Neural progenitor cell (in vitro differentiated cells): ENCODE results near the gene MRPS14. TPM values are rescaled to one million over a fixed set of nuclear protein-coding genes. Genes with fewer than 3 reads are reported as not detected.

Experiments
- DNase-seq: peaks from one replicate; pipeline ENCODE4 v3.0.0-alpha.2; 2016; ENCODE audit warnings: low spot score
- H2AFZ ChIP-seq: fragments of 200-600 bp; sonication (generic); replicated peaks from 2 replicates; pipeline ENCODE4 v1.6.1; 2016; ENCODE audit warnings: antibody characterized with exemption
- H3F3A ChIP-seq: fragments of 200-600 bp; sonication (generic); 2 replicates; pipeline ENCODE4 v1.6.1; 2016; ENCODE audit warnings: antibody characterized with exemption, low read depth
- H3K27ac ChIP-seq: fragments of 200-600 bp; sonication (generic); 2 replicates; pipeline ENCODE4 v1.5.1; 2016; ENCODE audit warnings: mild to moderate bottlenecking
- H3K27me3 ChIP-seq: fragments of 200-600 bp; sonication (generic); 2 replicates; pipeline ENCODE4 v1.6.1; 2016; ENCODE audit warnings: mild to moderate bottlenecking, moderate library complexity
- H3K36me3 ChIP-seq: fragments of 200-600 bp; sonication (generic); 2 replicates; pipeline ENCODE4 v1.5.1; 2016
- H3K4me1 ChIP-seq: fragments of 200-600 bp; sonication (generic); 2 replicates; pipeline ENCODE4 v1.6.1; 2016; ENCODE audit warnings: mixed run types
- H3K4me2 ChIP-seq: fragments of 200-600 bp; sonication (generic); 2 replicates; pipeline ENCODE4 v1.6.1; 2016
- H3K4me3 ChIP-seq: fragments of 200-600 bp; sonication (generic); 2 replicates; pipeline ENCODE4 v1.5.1; 2016
- H3K79me2 ChIP-seq: fragments of 200-600 bp; sonication (generic); 2 replicates; pipeline ENCODE4 v1.6.1; 2016; ENCODE audit warnings: low read depth
- H3K9ac ChIP-seq: fragments of 200-600 bp; sonication (generic); 2 replicates; pipeline ENCODE4 v1.6.1; 2016
- H3K9me3 ChIP-seq: fragments of 200-600 bp; sonication (generic); 2 replicates; pipeline ENCODE4 v1.5.1; 2016; ENCODE audit warnings: low read depth
- H4K20me1 ChIP-seq: fragments of 200-600 bp; sonication (generic); 2 replicates; pipeline ENCODE4 v1.6.1; 2016; ENCODE audit warnings: low read depth
- H3K27ac Mint-ChIP-seq: 3 replicates; pipeline ENCODE4 v1.8.0; 2021; ENCODE audit warnings: mixed read lengths
- H3K27me3 Mint-ChIP-seq: 2 replicates; pipeline ENCODE4 v1.8.0; 2022; ENCODE audit warnings: low read depth, mild to moderate bottlenecking, inconsistent platforms, moderate library complexity, mixed read lengths; ENCODE audit not compliant: insufficient read depth
- H3K36me3 Mint-ChIP-seq: 3 replicates; pipeline ENCODE4 v1.8.0; 2021; ENCODE audit warnings: mixed read lengths
- H3K4me1 Mint-ChIP-seq: 3 replicates; pipeline ENCODE4 v1.8.0; 2021; ENCODE audit warnings: mixed read lengths
- H3K4me3 Mint-ChIP-seq: 3 replicates; pipeline ENCODE4 v1.8.0; 2021; ENCODE audit warnings: mild to moderate bottlenecking, moderate library complexity, mixed read lengths
- H3K9me3 Mint-ChIP-seq: 3 replicates; pipeline ENCODE4 v1.8.0; 2020; ENCODE audit warnings: mixed read lengths
- EZH2 ChIP-seq: fragments of 200-600 bp; sonication (generic); IDR thresholded peaks from 2 replicates; pipeline ENCODE4 v1.6.1; 2017; ENCODE audit warnings: antibody characterized with exemption, mild to moderate bottlenecking, moderate library complexity
- EZH2phosphoT487 ChIP-seq: fragments of 200-600 bp; sonication (generic); IDR thresholded peaks from 2 replicates; pipeline ENCODE4 v1.6.1; 2017; ENCODE audit warnings: antibody characterized with exemption
- total RNA-seq: library from RNA; depleted of rRNA; stranded (reverse); fragments of >200 nt; gene quantifications from 2 replicates; pipeline ENCODE4 v1.2.3, GENCODE V29; 2015; ENCODE audit warnings: low replicate concordance
- TF ChIP-seq, protein P1 (sequence below): fragments of 200-600 bp; sonication (generic); IDR thresholded peaks from 2 replicates; pipeline ENCODE4 v1.5.1; 2017; ENCODE audit warnings: antibody characterized with exemption, mild to moderate bottlenecking

The MRPS14 gene
- total RNA-seq, 1 donor from 2014 or later, result 35.1 TPM

DNA sequence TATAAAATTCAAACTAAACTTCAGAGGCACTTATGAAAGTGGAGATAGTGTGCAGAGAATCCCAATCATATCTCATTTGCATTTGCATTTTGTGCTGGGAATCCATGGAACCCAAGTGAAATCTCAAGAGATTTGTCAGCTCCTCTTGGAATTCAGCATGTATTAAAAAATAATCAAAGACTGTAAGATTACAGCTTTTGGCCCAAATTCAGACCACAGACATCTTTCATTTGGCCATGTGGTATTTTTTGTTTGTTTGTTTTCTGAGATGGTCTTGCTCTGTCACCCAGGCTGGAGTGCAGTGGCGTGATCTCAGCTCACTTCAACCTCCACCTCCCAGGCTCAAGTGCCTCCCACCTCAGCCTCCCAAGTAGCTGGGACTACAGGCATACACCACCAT lies 27.3 kb downstream of the MRPS14 start:
- no peak overlapping the region for H3K27ac ChIP-seq
- TF ChIP-seq EZH2, result no peak
- TF ChIP-seq, protein P1, sequence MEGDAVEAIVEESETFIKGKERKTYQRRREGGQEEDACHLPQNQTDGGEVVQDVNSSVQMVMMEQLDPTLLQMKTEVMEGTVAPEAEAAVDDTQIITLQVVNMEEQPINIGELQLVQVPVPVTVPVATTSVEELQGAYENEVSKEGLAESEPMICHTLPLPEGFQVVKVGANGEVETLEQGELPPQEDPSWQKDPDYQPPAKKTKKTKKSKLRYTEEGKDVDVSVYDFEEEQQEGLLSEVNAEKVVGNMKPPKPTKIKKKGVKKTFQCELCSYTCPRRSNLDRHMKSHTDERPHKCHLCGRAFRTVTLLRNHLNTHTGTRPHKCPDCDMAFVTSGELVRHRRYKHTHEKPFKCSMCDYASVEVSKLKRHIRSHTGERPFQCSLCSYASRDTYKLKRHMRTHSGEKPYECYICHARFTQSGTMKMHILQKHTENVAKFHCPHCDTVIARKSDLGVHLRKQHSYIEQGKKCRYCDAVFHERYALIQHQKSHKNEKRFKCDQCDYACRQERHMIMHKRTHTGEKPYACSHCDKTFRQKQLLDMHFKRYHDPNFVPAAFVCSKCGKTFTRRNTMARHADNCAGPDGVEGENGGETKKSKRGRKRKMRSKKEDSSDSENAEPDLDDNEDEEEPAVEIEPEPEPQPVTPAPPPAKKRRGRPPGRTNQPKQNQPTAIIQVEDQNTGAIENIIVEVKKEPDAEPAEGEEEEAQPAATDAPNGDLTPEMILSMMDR, result no peak
- TF ChIP-seq EZH2phosphoT487, result no peak
- no peaks in the 10 kb centered on the region for H3K9me3 Mint-ChIP-seq
- no peak for DNase-seq
- peaks cover 4% of the 10 kb centered on the region for H3K4me1 ChIP-seq
- H3K27me3 ChIP-seq, result no peaks in the 10 kb centered on the region
- H3K4me3 ChIP-seq, result no peak overlapping the region
- no peaks in the 10 kb centered on the region for H3K36me3 Mint-ChIP-seq
- H3K27ac Mint-ChIP-seq, result no peak overlapping the region
- peaks cover 12% of the 10 kb centered on the region for H3K4me1 Mint-ChIP-seq
- no peak overlapping the region for H3K9ac ChIP-seq
- H3F3A ChIP-seq, result peaks cover 9% of the 10 kb centered on the region
- H4K20me1 ChIP-seq, result peaks cover 5% of the 10 kb centered on the region
- H3K79me2 ChIP-seq, result peaks cover 16% of the 10 kb centered on the region
- H2AFZ ChIP-seq, result no peak overlapping the region
- no peak overlapping the region for H3K4me3 Mint-ChIP-seq
- H3K27me3 Mint-ChIP-seq, result no peaks in the 10 kb centered on the region
- H3K4me2 ChIP-seq, result no peak overlapping the region
- no peaks in the 10 kb centered on the region for H3K9me3 ChIP-seq
- H3K36me3 ChIP-seq, result no peaks in the 10 kb centered on the region

DNA sequence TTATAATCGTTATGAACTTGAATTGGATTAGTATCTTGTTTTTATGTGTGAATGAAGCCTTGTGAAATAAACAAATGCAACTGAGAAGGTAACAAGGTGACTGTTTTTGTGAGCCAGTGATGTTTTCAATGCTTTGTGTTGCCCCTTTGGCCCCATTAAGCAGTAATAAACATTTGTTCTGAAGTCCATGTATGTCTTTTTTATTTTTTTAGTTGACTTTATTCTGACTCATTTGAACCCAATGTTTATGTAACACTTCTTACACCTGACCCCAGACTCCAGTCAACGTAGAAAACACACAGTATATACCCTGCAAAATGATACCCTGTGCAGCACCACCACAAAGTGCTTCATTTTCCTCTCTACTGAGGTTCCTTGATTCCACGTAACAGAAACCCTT lies 28.1 kb downstream of the MRPS14 start:
- Mint-ChIP-seq H3K27ac (no peak overlapping the region), H3K27me3 (no peaks in the 10 kb centered on the region), H3K9me3 (no peaks in the 10 kb centered on the region), H3K4me1 (peaks cover 6% of the 10 kb centered on the region), H3K4me3 (no peak overlapping the region), H3K36me3 (no peaks in the 10 kb centered on the region)
- Histone ChIP-seq H3K27me3 (no peaks in the 10 kb centered on the region), H3K36me3 (no peaks in the 10 kb centered on the region), H2AFZ (no peak overlapping the region), H4K20me1 (no peaks in the 10 kb centered on the region), H3K9me3 (no peaks in the 10 kb centered on the region), H3K79me2 (peaks cover 8% of the 10 kb centered on the region), H3K4me1 (peaks cover 4% of the 10 kb centered on the region), H3K9ac (no peak overlapping the region), H3K27ac (no peak overlapping the region), H3K4me2 (no peak overlapping the region), H3F3A (peaks cover 9% of the 10 kb centered on the region), H3K4me3 (no peak overlapping the region)
- TF ChIP-seq EZH2 (no peak), EZH2phosphoT487 (no peak)
- TF ChIP-seq, protein P1, result no peak
- no peak for DNase-seq

DNA sequence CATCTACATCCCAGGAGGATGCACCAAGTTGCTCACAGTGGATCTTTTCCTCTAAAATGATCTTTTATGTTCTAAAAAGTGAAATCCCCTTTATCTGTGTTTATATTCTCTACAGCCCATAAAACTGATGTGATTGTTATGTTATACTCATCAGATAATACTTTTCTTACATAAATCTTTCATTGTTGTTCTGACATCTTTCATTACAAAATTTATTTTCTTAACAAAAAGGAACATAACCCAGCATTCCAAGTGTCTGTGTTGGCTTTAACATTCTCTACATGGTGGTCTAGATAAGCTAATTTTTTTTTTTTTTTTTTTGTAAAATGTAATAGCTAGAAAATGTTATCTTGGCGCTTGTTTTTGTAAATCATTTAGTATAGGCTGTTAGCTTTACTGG lies 31.8 kb downstream of the MRPS14 start:
- no peaks in the 10 kb centered on the region for H3K9me3 Mint-ChIP-seq
- H3K36me3 ChIP-seq, result no peaks in the 10 kb centered on the region
- no peak overlapping the region for H2AFZ ChIP-seq
- no peaks in the 10 kb centered on the region for H3K9me3 ChIP-seq
- H3K4me2 ChIP-seq, result no peak overlapping the region
- no peaks in the 10 kb centered on the region for H4K20me1 ChIP-seq
- H3F3A ChIP-seq, result peaks cover 4% of the 10 kb centered on the region
- H3K27me3 ChIP-seq, result no peaks in the 10 kb centered on the region
- TF ChIP-seq, protein P1, result no peak
- TF ChIP-seq EZH2phosphoT487, result no peak
- TF ChIP-seq EZH2, result no peak
- H3K9ac ChIP-seq, result no peak overlapping the region
- H3K79me2 ChIP-seq, result no peaks in the 10 kb centered on the region
- no peaks in the 10 kb centered on the region for H3K27me3 Mint-ChIP-seq
- no peak overlapping the region for H3K4me3 ChIP-seq
- peaks cover 2% of the 10 kb centered on the region for H3K36me3 Mint-ChIP-seq
- no peaks in the 10 kb centered on the region for H3K4me1 ChIP-seq
- no peaks in the 10 kb centered on the region for H3K4me1 Mint-ChIP-seq
- H3K27ac ChIP-seq, result no peak overlapping the region
- no peak for DNase-seq
- no peak overlapping the region for H3K27ac Mint-ChIP-seq
- H3K4me3 Mint-ChIP-seq, result no peak overlapping the region
